ENCODE measurements around the gene TMEM37. TPM values are rescaled to one million over a fixed set of nuclear protein-coding genes. Genes with fewer than 3 reads are reported as not detected.

Gene TMEM37
- total and polyA plus RNA-seq, 2 of the 13 experiments (the other 11 are each of a cell fraction or from before 2014, with no cell fraction given), result 37.7 to 115 TPM

DNA sequence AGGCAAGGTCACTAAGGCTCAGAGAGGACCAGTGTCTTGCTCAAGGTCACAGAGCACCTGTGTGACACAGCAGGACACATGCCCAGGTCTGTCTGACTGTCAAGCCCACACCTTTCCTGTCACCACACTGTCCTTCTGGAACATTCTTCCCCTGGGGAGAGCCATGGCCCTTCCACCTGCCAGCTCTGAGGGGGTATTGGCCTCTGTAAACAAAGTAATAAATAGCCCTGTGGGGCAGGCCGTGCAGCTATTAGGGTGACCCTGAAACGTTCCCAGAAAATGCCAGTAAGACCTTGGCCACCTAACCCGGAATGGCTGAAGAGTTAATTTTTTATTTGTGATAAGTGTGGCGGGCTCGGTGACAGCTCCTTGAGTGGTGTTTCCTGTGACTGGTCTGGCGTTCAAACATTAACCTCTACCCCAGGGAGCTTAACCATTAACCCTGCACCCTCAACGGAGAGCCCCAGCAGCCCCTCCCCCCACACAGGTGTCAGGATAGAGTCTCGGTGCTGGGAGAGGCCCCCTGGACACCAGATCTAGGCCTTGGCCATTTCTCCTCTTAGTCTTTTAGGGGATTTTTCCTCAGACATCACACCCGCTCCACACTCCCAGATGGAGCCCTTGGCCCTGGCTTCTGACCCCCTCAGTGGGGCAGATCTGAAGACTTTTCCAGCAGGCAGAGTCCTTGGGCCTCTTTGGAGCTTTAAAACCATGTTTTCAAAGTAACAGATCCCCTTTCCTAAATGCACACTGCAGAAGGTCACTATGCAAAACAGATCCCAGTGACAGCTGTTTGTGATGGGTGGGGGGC is 56.0 kb downstream of the TMEM37 start:
- no peaks in the 10 kb centered on the region for H3K9me3 ChIP-seq (ENCODE audit: low read length)
- no peaks in the 10 kb centered on the region for H4K20me1 ChIP-seq (ENCODE audit: insufficient read depth, low read length)
- WGBS (ENCODE audit: low lambda C conversion rate), result 2% methylated on average over 9 of the region's 9 CpGs
- peak overlapping the region in 1 of 3 experiments; percentile 49; a peak in 2 of 6 replicates for H3K4me3 ChIP-seq (replicated peaks in 1 of 3; ENCODE audit: insufficient read depth in 1 of 3, low read depth in 2 of 3, low read length in 3 of 3)
- BruUV-seq (replicated peaks), result no TSS peak
- H3K9ac ChIP-seq (ENCODE audit: insufficient read depth, low read depth, low read length), result peak overlapping the region; percentile 41
- peaks cover 0 to 33% of the 10 kb centered on the region in 2 experiments; a peak in 3 of 5 replicates for H3K27me3 ChIP-seq (ENCODE audit: control insufficient read depth in 1 of 2, insufficient read depth in 2 of 2, low read length in 2 of 2)
- H3K4me2 ChIP-seq (ENCODE audit: low read depth, low read length), result peak overlapping the region; percentile 69
- DNase-seq (ENCODE audit: low spot score), result peak; percentile 90
- no peaks in the 10 kb centered on the region for H3K36me3 ChIP-seq (replicated peaks in 1 of 2; ENCODE audit: control insufficient read depth in 1 of 2, insufficient read depth in 2 of 2, low read length in 2 of 2)
- peak overlapping the region; percentile 54 for H3K27ac ChIP-seq (ENCODE audit: extremely low read length, insufficient read depth, low read length)
- H2AFZ ChIP-seq (ENCODE audit: low read length), result no peak overlapping the region
- ATAC-seq, result peak; percentile 90
- no peaks in the 10 kb centered on the region for H3K79me2 ChIP-seq (ENCODE audit: insufficient read depth, low read length)
- FAIRE-seq, result peak; percentile 93
- ChIA-PET CTCF (ENCODE audit: low intra/inter-chr PET ratio, low total read pairs) (interaction anchor here (1.5 kb wide), 1 partner anchor 12 kb away, joined by 4 read pairs; no protein-coding TSS in a partner anchor), POLR2A (interaction anchor here (0.6 to 2.1 kb wide), 11 partner anchors 8 to 191 kb away, joined by 3 to 11 read pairs (median 4); partner anchors contain the start of genes C2orf76, DBI, TMEM177 and TMEM37)
- H3K4me1 ChIP-seq (ENCODE audit: insufficient read depth, low read length), result peaks cover 87% of the 10 kb centered on the region
- in situ Hi-C loops (cut with HindIII; ENCODE audit: extremely low pct_ligation_motif_present, low pct_unique_long_range_greater_than_20kb) (no loop called here), intact Hi-C loops (cut with micrococcal nuclease; ENCODE audit: unreplicated experiment) (no loop called here)
- TF ChIP-seq ZNF629 (CRISPR knock-in tag; conservative IDR thresholded peaks at IDR 0.05) (peak; percentile 5; the same call in 1 of the 2 replicates), MXI1 (IDR thresholded peaks at IDR 0.05; ENCODE audit: borderline replicate concordance, low read depth, low read length) (peak; percentile 37; the same call in 1 of the 3 replicates), ZNF619 (CRISPR knock-in tag; IDR thresholded peaks at IDR 0.05) (0 out of 2 replicates have a peak, but pooled peaks have one; percentile 36), LCORL (IDR thresholded peaks at IDR 0.05) (no peak), LCORL (CRISPR knock-in tag; IDR thresholded peaks at IDR 0.05) (peak; percentile 87), ARNTL (CRISPR knock-in tag; IDR thresholded peaks at IDR 0.05) (peak; percentile 79), ZBTB20 (CRISPR knock-in tag; IDR thresholded peaks at IDR 0.05; ENCODE audit: borderline replicate concordance, low read depth) (peak; percentile 83; the same call in 1 of the 2 replicates), ZFYVE20 (CRISPR knock-in tag; IDR thresholded peaks at IDR 0.05; ENCODE audit: borderline replicate concordance, low read depth) (no peak), FOXA3 (CRISPR knock-in tag; IDR thresholded peaks at IDR 0.05) (peak; percentile 72), MYC (CRISPR knock-in tag; IDR thresholded peaks at IDR 0.05; ENCODE audit: borderline replicate concordance) (peak; percentile 41; the same call in 1 of the 2 replicates), ZNF841 (CRISPR knock-in tag; IDR thresholded peaks at IDR 0.05; ENCODE audit: borderline replicate concordance) (no peak), ZNF253 (CRISPR knock-in tag; IDR thresholded peaks at IDR 0.05; ENCODE audit: borderline replicate concordance) (0 out of 2 replicates have a peak, but pooled peaks have one; percentile 54), KMT2A (CRISPR knock-in tag; IDR thresholded peaks at IDR 0.05) (peak; percentile 34; the same call in 1 of the 2 replicates), ZNF124 (CRISPR knock-in tag; IDR thresholded peaks at IDR 0.05) (peak; percentile 21; the same call in 1 of the 2 replicates), ZNF737 (CRISPR knock-in tag; IDR thresholded peaks at IDR 0.05; ENCODE audit: borderline replicate concordance) (no peak), YEATS4 (CRISPR knock-in tag; IDR thresholded peaks at IDR 0.05; ENCODE audit: borderline replicate concordance) (peak; percentile 56; the same call in 1 of the 2 replicates), RARA (CRISPR knock-in tag; IDR thresholded peaks at IDR 0.05) (no peak; the same call in 1 of the 2 replicates), ZNF350 (CRISPR knock-in tag; IDR thresholded peaks at IDR 0.05; ENCODE audit: borderline replicate concordance, low read depth) (peak; percentile 86)
- TF ChIP-seq, protein P1, sequence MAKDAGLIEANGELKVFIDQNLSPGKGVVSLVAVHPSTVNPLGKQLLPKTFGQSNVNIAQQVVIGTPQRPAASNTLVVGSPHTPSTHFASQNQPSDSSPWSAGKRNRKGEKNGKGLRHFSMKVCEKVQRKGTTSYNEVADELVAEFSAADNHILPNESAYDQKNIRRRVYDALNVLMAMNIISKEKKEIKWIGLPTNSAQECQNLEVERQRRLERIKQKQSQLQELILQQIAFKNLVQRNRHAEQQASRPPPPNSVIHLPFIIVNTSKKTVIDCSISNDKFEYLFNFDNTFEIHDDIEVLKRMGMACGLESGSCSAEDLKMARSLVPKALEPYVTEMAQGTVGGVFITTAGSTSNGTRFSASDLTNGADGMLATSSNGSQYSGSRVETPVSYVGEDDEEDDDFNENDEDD (CRISPR knock-in tag; IDR thresholded peaks at IDR 0.05; ENCODE audit: borderline replicate concordance), result peak; percentile 86; the same call in 1 of the 2 replicates
- TF ChIP-seq, protein P2, sequence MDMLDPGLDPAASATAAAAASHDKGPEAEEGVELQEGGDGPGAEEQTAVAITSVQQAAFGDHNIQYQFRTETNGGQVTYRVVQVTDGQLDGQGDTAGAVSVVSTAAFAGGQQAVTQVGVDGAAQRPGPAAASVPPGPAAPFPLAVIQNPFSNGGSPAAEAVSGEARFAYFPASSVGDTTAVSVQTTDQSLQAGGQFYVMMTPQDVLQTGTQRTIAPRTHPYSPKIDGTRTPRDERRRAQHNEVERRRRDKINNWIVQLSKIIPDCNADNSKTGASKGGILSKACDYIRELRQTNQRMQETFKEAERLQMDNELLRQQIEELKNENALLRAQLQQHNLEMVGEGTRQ (IDR thresholded peaks at IDR 0.05; ENCODE audit: low read depth, low read length), result no peak
- TF ChIP-seq, protein P2 (CRISPR knock-in tag; IDR thresholded peaks at IDR 0.05; ENCODE audit: borderline replicate concordance), result peak; percentile 32; the same call in 1 of the 2 replicates

Measured in HepG2 (cell line).